Stomach (tissue), 4 donors: ENCODE results near the gene ATXN1.

Experiments used
- EP300 ChIP-seq: sonication (generic); formaldehyde crosslinking; IDR thresholded peaks from one replicate; pipeline ENCODE4 v1.6.1; 2017; ENCODE audit warnings: antibody characterized with exemption
- POLR2A ChIP-seq, 4 donors: fragments of 450-650 bp; IDR thresholded peaks; one replicate each; pipeline ENCODE4 v1.6.1; 2016; ENCODE audit warnings: antibody characterized with exemption in 4 of 4, control low read depth in 2 of 4, mild to moderate bottlenecking in 1 of 4, moderate library complexity in 1 of 4
- POLR2AphosphoS5 ChIP-seq, 3 donors: sonication (generic); formaldehyde crosslinking; IDR thresholded peaks; one replicate each; pipeline ENCODE4 v1.6.1; 2016; ENCODE audit warnings: antibody characterized with exemption in 3 of 3
- TF ChIP-seq, protein P1 (sequence below), 7 experiments: fragments of 450-650 bp in 4 of 7; fragments of 200-600 bp in 3 of 7; sonication (generic) in 3 of 7; IDR thresholded peaks; one replicate each; pipeline ENCODE4 v1.5.1; 2016 to 2019; ENCODE audit warnings: antibody characterized with exemption in 7 of 7, control low read depth in 2 of 7, mild to moderate bottlenecking in 1 of 7

DNA sequence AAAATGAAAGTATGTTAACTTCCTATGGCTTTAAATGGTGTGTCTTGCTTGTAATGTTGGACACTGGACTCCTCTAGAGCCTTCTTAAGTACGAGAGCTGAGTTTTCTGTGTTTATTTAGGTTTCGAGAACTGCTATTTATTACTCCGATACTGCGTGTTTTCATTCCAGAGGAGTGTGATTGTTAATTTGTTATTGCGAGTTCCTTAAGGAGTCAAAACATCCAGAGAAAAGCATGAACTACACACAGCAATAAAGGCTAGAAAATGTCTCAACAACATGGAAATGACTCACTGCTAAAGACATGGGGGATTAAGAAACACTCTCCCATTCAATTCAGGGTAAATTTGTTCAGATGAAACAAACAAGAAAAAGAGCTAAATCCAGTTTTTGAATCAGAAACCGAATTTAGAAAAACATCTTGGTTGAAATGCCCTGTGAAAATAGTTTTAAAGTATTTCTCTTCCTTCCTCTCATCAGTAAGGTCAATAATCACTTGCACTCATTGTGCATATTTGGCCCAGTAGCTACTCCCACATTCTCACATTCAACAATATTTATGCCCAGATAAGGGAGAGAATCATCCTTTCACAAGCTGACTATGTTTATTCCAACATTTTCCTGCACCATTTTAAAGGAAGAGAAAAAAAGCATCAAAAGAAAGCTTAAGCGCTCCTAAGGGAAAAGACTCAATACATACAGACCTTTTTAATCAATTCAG lies 36.0 kb downstream of the ATXN1 start:
- TF ChIP-seq, protein P1, sequence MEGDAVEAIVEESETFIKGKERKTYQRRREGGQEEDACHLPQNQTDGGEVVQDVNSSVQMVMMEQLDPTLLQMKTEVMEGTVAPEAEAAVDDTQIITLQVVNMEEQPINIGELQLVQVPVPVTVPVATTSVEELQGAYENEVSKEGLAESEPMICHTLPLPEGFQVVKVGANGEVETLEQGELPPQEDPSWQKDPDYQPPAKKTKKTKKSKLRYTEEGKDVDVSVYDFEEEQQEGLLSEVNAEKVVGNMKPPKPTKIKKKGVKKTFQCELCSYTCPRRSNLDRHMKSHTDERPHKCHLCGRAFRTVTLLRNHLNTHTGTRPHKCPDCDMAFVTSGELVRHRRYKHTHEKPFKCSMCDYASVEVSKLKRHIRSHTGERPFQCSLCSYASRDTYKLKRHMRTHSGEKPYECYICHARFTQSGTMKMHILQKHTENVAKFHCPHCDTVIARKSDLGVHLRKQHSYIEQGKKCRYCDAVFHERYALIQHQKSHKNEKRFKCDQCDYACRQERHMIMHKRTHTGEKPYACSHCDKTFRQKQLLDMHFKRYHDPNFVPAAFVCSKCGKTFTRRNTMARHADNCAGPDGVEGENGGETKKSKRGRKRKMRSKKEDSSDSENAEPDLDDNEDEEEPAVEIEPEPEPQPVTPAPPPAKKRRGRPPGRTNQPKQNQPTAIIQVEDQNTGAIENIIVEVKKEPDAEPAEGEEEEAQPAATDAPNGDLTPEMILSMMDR (IDR thresholded peaks at IDR 0.05): no peak
- TF ChIP-seq POLR2A (IDR thresholded peaks at IDR 0.05) (no peak), EP300 (no peak), POLR2AphosphoS5 (IDR thresholded peaks at IDR 0.05) (peak in 2 of 3 donors; percentile 23 to 46)
